Upper lobe of left lung (tissue), 4 donors: ENCODE results near the gene OGFR.

Source experiments
- CTCF ChIP-seq, 6 experiments: fragments of 450-650 bp in 4 of 6; fragments of 200-600 bp in 2 of 6; sonication (generic) in 2 of 6; IDR thresholded peaks; one replicate each; pipeline ENCODE4 v1.5.1; 2016 to 2019; ENCODE audit warnings: antibody characterized with exemption in 6 of 6
- EP300 ChIP-seq, 4 donors: sonication (generic); formaldehyde crosslinking; IDR thresholded peaks; one replicate each; pipeline ENCODE4 v1.5.1; 2017; ENCODE audit warnings: antibody characterized with exemption in 4 of 4, control low read depth in 2 of 4
- POLR2A ChIP-seq, 4 donors: fragments of 450-650 bp; IDR thresholded peaks; one replicate each; pipeline ENCODE4 v1.5.1; 2016 to 2017; ENCODE audit warnings: antibody characterized with exemption in 4 of 4, mild to moderate bottlenecking in 2 of 4
- POLR2AphosphoS5 ChIP-seq, 2 donors: sonication (generic); formaldehyde crosslinking; IDR thresholded peaks; one replicate each; pipeline ENCODE4 v1.5.1; 2017; ENCODE audit warnings: antibody characterized with exemption in 2 of 2

DNA sequence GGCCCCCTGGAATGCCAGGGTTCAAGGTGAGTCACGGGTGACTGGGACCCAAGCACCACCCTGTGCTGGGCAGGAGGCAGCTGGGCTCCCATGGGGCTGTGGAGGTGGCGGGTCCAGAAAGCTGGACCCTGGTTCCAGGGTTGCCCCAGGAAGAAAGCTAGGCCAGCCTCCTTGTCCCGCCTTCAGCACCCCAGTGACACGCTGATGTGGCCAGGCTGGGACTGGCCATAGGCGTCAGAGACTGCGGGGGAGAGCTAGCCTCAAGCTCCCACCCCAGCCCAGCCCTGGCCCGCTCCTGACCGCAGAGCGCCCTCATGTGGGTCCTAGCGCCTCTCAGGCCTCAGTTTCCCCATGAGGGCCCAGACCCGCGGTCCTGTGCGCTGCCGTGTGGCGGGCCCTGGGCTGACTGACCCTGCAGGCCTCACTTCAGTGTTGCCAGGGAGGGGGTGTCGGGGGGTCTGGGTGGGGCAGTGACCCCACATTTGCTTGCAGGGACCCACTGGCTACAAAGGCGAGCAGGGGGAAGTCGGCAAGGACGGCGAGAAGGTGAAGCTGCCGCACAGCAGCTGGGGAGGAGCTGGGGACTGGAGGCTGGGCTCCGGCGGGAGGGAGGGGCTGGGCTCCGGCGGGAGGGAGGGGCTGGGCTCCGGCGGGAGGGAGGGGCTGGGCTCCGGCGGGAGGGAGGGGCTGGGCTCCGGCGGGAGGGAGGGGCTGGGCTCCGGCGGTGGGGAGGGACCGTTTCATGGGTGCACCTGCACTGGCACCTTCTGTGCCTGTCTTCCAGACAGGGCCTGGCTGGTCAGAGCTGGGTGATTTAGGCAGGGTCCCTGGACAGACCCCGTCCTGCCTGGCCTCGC is 20.1 kb downstream of the OGFR start:
- no peak for TF ChIP-seq CTCF (IDR thresholded peaks at IDR 0.05)
- no peak for TF ChIP-seq POLR2A (IDR thresholded peaks at IDR 0.05)
- TF ChIP-seq POLR2AphosphoS5 (IDR thresholded peaks at IDR 0.05): no peak
- no peak for TF ChIP-seq EP300 (IDR thresholded peaks at IDR 0.05)
